Measurements from ENCODE around the gene DESI1. TPM values are rescaled to one million over a fixed set of nuclear protein-coding genes. Genes with fewer than 3 reads are reported as not detected.
A peak's percentile ranks its signal among the peaks of the same experiment; 100 is the strongest.

Gene DESI1
- total and polyA plus RNA-seq, 2 of the 13 experiments (the other 11 are each of a cell fraction or from before 2014, with no cell fraction given) = 21.6 to 29.2 TPM

DNA sequence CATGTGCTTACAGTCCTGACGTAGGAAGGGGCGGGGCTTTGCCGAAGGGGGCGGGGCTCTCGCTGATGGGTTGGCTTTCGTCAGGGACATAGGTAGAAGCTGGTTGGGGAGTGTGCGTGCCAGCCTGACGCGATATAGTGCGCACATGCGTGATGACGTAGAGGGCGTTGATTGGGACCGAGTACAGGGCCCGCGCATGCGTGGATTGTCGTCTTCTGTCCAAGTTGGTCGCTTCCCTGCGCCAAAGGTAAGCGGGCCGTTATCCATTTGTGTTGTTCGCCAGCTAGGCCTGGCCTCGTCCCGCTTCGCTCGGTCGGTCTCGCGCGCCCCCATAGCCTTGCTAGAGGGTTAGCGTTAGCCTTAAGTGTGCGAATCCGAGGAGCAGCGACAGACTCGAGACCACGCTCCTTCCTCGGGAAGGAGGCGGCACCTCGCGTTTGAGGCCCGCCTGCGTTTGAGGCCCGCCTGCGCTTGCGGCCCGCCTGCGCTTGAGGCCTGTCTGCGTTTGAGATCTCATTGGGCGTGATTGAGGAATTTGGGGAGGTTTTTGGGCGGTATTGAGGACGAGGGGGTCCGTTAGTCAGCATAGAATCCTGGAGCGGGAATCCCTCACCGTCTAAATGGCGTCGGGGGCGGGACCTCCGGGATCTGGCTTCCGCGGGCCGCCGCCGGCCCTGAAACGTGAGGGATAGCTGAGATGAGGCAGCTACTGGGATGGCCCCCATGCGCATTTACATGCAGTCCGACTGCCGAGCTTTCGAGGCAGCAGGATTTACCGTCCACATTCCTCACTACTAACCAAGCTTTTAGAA, 462 bp upstream of the DESI1 start, which contains the start of gene XRCC6 (continued):
- no peak for TF ChIP-seq FIP1L1 (IDR thresholded peaks at IDR 0.05; ENCODE audit: borderline replicate concordance, insufficient read depth, low read depth, low read length)
- no peak for TF ChIP-seq SYNCRIP (IDR thresholded peaks at IDR 0.05; ENCODE audit: insufficient read depth, low read depth, low read length)
- peak; percentile 75 for TF ChIP-seq PITX1 (CRISPR knock-in tag; IDR thresholded peaks at IDR 0.05)
- TF ChIP-seq ZNF652 (CRISPR knock-in tag; IDR thresholded peaks at IDR 0.05; ENCODE audit: borderline replicate concordance, low read depth) = no peak
- TF ChIP-seq ZFAT (CRISPR knock-in tag; conservative IDR thresholded peaks at IDR 0.05) = no peak
- no peak for TF ChIP-seq PPARG (CRISPR knock-in tag; conservative IDR thresholded peaks at IDR 0.05)
- TF ChIP-seq PHF5A (CRISPR knock-in tag; IDR thresholded peaks at IDR 0.05; ENCODE audit: low read depth, unreplicated experiment) = no peak
- 0 out of 2 replicates have a peak, but pooled peaks have one; percentile 16 for TF ChIP-seq ELF3 (CRISPR knock-in tag; IDR thresholded peaks at IDR 0.05)
- peak; percentile 58; the same call in 1 of the 2 replicates for TF ChIP-seq TGIF2 (CRISPR knock-in tag; IDR thresholded peaks at IDR 0.05)
- TF ChIP-seq MED13 (CRISPR knock-in tag; IDR thresholded peaks at IDR 0.05) = no peak
- TF ChIP-seq ZNF34 (CRISPR knock-in tag; IDR thresholded peaks at IDR 0.05; ENCODE audit: borderline replicate concordance) = no peak
- no peak for TF ChIP-seq MED8 (CRISPR knock-in tag; IDR thresholded peaks at IDR 0.05; ENCODE audit: insufficient replicate concordance)
- TF ChIP-seq, protein P1, sequence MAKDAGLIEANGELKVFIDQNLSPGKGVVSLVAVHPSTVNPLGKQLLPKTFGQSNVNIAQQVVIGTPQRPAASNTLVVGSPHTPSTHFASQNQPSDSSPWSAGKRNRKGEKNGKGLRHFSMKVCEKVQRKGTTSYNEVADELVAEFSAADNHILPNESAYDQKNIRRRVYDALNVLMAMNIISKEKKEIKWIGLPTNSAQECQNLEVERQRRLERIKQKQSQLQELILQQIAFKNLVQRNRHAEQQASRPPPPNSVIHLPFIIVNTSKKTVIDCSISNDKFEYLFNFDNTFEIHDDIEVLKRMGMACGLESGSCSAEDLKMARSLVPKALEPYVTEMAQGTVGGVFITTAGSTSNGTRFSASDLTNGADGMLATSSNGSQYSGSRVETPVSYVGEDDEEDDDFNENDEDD (CRISPR knock-in tag; IDR thresholded peaks at IDR 0.05; ENCODE audit: borderline replicate concordance) = peak; percentile 23; the same call in 1 of the 2 replicates
- no peak for TF ChIP-seq ZNF343 (CRISPR knock-in tag; IDR thresholded peaks at IDR 0.05)
- peak; percentile 87 for TF ChIP-seq SRY (CRISPR knock-in tag; IDR thresholded peaks at IDR 0.05)
- TF ChIP-seq LCORL (IDR thresholded peaks at IDR 0.05) = no peak; the same call in 1 of the 2 replicates
- TF ChIP-seq LCORL (CRISPR knock-in tag; IDR thresholded peaks at IDR 0.05) = peak; percentile 80
- TF ChIP-seq SMAD9 (CRISPR knock-in tag; IDR thresholded peaks at IDR 0.05) = no peak
- peak; percentile 84 for TF ChIP-seq THAP11 (CRISPR knock-in tag; IDR thresholded peaks at IDR 0.05)

Measured in HepG2 (cell line).